ENCODE measurements around the gene BACH2. TPM values are rescaled to one million over a fixed set of nuclear protein-coding genes. Genes with fewer than 3 reads are reported as not detected.
A peak's percentile ranks its signal among the peaks of the same experiment; 100 is the strongest.

BACH2 gene
- total RNA-seq (1 to 10 TPM; 1.5 to 4.7 (median 2.8) TPM), polyA plus RNA-seq (under 1 TPM; 0.16 to 0.29 TPM)
- long read RNA-seq, donor 1, result 0 reads
- long read RNA-seq, donor 2, result 0 reads
- long read RNA-seq, donor 3, partial matches to known transcripts, result 0 of 3 reads
- long read RNA-seq, donor 3, other reads (novel, unspliced or antisense), result 3 of 3 reads

- WGBS, 2 donors, result 0 to 1% methylated on average over 67 to 112 of the region's 112 CpGs
- ATAC-seq (peak; percentile 64 to 87 (median 75)), DNase-seq (peak; percentile 87 to 91)
- no peaks in the 10 kb centered on the region for H3K9me3 ChIP-seq
- no peaks in the 10 kb centered on the region for H3K36me3 ChIP-seq
- H3K4me1 ChIP-seq, result peaks cover 0 to 29% (median 14%) of the 10 kb centered on the region in 9 donors
- peak within 1 kb of the TSS; percentile 48 to 93 (median 80) for H3K4me3 ChIP-seq
- peaks cover 0 to 53% (median 0%) of the 10 kb centered on the region in 7 donors for H3K27me3 ChIP-seq
- H3K27ac ChIP-seq, result peak within 1 kb of the TSS; percentile 74 to 92 (median 82)
- intact Hi-C loops (cut with DNase I), result loop anchor here (2.0 to 10.0 kb wide), 16 partner anchors 72 to 328 kb away; no protein-coding TSS in a partner anchor
- TF ChIP-seq CTCF (IDR thresholded peaks at IDR 0.05), result peak in 4 of 9 donors; percentile 19 to 38 (median 27)
Observed at GRCh38 chr6:90296341-90297114, at the start of gene BACH2. TSS of gene BACH2 (minus strand) at chr6:90296843. CDS start at chr6:90008844, 287,999 bp downstream.

GRCh38 chr6:90343576-90343975 is 46.9 kb upstream of the BACH2 start:
- TF ChIP-seq CTCF (IDR thresholded peaks at IDR 0.05), result no peak
- ATAC-seq, result no peak

GRCh38 chr6:90338409-90338808 is 41.8 kb upstream of the BACH2 start:
- Histone ChIP-seq H3K4me3 (no peak overlapping the region), H3K36me3 (no peaks in the 10 kb centered on the region), H3K27ac (no peak overlapping the region), H3K9me3 (no peaks in the 10 kb centered on the region), H3K4me1 (no peaks in the 10 kb centered on the region), H3K27me3 (no peaks in the 10 kb centered on the region)
- no peak for TF ChIP-seq CTCF (IDR thresholded peaks at IDR 0.05)
- no peak for ATAC-seq
- intact Hi-C loops (cut with DNase I), result no loop called here
- WGBS, 2 donors, result 92 to 93% methylated on average over 1 of the region's 1 CpG
- no peak for DNase-seq

More at GRCh38 chr6:90343576-90343975, 46.9 kb upstream of the BACH2 start:
- intact Hi-C loops (cut with DNase I), result no loop called here
- peak in 1 of 2 donors; percentile 9 for DNase-seq
- Histone ChIP-seq H3K27ac (no peak overlapping the region), H3K27me3 (peaks cover 0 to 8% (median 0%) of the 10 kb centered on the region in 7 donors), H3K9me3 (no peaks in the 10 kb centered on the region), H3K4me3 (no peak overlapping the region), H3K36me3 (no peaks in the 10 kb centered on the region), H3K4me1 (peaks cover 0 to 4% (median 0%) of the 10 kb centered on the region in 9 donors)
- 45 to 48% methylated on average over 5 of the region's 5 CpGs for WGBS, 2 donors

GRCh38 chr6:90336388-90336947 is 39.8 kb upstream of the BACH2 start:
- TF ChIP-seq CTCF (IDR thresholded peaks at IDR 0.05), result no peak
- ATAC-seq (no peak), DNase-seq (no peak)
- Histone ChIP-seq H3K4me3 (no peak overlapping the region), H3K9me3 (no peaks in the 10 kb centered on the region), H3K36me3 (no peaks in the 10 kb centered on the region), H3K27me3 (no peaks in the 10 kb centered on the region), H3K4me1 (no peaks in the 10 kb centered on the region), H3K27ac (no peak overlapping the region)
- intact Hi-C loops (cut with DNase I), result no loop called here
- 63 to 68% methylated on average over 6 of the region's 6 CpGs for WGBS, 2 donors

All from heart right ventricle (tissue), 16 donors.